ENCODE measurements around the gene SLC22A9. TPM values are rescaled to one million over a fixed set of nuclear protein-coding genes. Genes with fewer than 3 reads are reported as not detected.

Gene SLC22A9
- total and polyA plus RNA-seq, 7 donors = not detected

DNA sequence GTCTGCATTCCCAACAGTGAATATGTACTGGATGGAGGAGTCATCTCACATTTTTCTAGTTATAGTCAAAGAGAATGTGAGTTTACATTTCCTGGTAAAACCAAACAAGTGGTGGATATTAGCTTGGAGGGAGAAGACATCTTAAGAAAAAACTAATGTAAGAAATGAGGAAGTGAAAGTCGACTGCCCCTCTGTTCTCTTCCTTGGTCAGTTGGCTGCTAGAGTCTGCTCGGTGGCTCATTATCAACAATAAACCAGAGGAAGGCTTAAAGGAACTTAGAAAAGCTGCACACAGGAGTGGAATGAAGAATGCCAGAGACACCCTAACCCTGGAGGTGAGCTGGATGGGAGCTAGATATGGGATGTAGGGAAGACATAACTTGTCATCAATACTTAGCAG is 5.8 kb downstream of the SLC22A9 start:
- DNase-seq = no peak
- TF ChIP-seq EP300 (IDR thresholded peaks at IDR 0.05) (no peak), POLR2A (IDR thresholded peaks at IDR 0.05) (no peak), CTCF (IDR thresholded peaks at IDR 0.05) (no peak), POLR2AphosphoS5 (IDR thresholded peaks at IDR 0.05) (no peak)
- Histone ChIP-seq H3K4me1 (no peaks in the 10 kb centered on the region), H3K36me3 (no peaks in the 10 kb centered on the region), H3K27me3 (no peaks in the 10 kb centered on the region), H3K27ac (no peak overlapping the region), H3K9me3 (no peaks in the 10 kb centered on the region), H3K4me3 (no peak overlapping the region)
- intact Hi-C loops (cut with DNase I) = no loop called here
- WGBS, 2 donors = 35 to 50% methylated on average over 2 of the region's 2 CpGs

DNA sequence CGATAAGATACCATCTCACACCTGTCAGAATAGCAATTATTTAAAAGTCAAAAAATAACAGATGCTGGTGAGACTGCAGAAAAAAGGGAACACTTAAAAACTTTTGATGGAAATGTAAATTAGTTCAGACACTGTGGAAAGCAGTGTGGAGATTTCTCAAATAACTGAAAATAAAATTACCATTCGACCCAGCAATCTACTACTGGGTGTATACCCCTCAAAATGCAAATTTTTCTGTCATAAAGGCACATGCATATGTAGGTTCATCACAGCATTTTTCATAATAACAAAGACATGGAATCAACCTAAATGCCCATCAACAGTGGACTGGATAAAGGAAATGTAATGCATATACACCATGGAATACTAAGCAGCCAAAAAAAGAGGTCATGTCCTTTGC is 10.5 kb downstream of the SLC22A9 start:
- no peak overlapping the region for H3K27ac ChIP-seq
- H3K4me3 ChIP-seq = no peak overlapping the region
- H3K4me1 ChIP-seq = no peaks in the 10 kb centered on the region
- WGBS, 2 donors = 56 to 70% methylated on average over 2 of the region's 2 CpGs
- H3K9me3 ChIP-seq = no peaks in the 10 kb centered on the region
- DNase-seq = no peak
- H3K27me3 ChIP-seq = no peaks in the 10 kb centered on the region
- intact Hi-C loops (cut with DNase I) = no loop called here
- H3K36me3 ChIP-seq = no peaks in the 10 kb centered on the region
- TF ChIP-seq EP300 (IDR thresholded peaks at IDR 0.05) (no peak), POLR2AphosphoS5 (IDR thresholded peaks at IDR 0.05) (no peak), CTCF (IDR thresholded peaks at IDR 0.05) (no peak), POLR2A (IDR thresholded peaks at IDR 0.05) (no peak)

GRCh38 chr11:63395697-63396096 is 26.1 kb downstream of the SLC22A9 start:
- intact Hi-C loops (cut with DNase I) = no loop called here
- DNase-seq = no peak
- H3K27me3 ChIP-seq = peaks cover 0 to 3% (median 0%) of the 10 kb centered on the region in 3 donors
- no peaks in the 10 kb centered on the region for H3K9me3 ChIP-seq
- H3K36me3 ChIP-seq = no peaks in the 10 kb centered on the region
- H3K4me1 ChIP-seq = no peaks in the 10 kb centered on the region
- TF ChIP-seq POLR2AphosphoS5 (IDR thresholded peaks at IDR 0.05) = no peak
- no peak for TF ChIP-seq CTCF (IDR thresholded peaks at IDR 0.05)
- no peak for TF ChIP-seq POLR2A (IDR thresholded peaks at IDR 0.05)
- no peak overlapping the region for H3K27ac ChIP-seq
- H3K4me3 ChIP-seq = no peak overlapping the region
- WGBS, 2 donors = 77 to 88% methylated on average over 1 of the region's 1 CpG

DNA sequence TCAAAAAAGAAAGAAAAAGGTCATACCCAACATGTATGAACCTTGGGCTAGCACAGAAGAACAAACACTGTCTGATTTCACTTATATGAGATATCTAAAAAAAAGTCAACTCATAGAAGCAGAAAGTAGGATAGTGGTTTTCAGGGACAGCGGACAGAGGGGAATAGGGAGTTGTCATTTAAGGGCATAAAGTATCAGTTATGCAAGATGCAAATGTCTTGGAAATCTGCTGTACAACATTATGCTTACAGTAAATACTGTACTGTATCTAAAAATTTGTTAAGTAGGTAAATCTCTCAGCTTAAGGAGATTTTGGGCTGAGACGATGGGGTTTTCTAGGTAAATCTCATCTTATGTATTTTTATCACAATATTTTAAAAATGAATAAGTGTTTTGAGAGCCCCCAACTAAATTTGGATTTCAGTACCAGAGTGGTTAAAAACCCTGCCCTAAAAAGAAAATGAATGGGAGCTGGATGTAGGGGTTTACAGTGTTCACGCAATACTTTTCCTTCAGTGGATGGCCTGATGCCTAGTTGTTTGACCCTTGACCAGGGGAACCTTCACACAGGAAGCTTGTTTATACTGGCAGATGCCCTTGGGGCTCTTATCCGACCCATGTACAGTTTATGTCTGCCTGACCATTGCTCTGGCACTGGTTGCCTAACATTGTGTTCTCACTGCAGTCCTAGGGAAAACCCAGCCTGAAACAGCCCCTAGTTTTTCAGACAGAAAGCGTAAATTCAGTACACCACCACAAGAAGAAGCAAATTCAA is 34.8 kb downstream of the SLC22A9 start:
- no peak for DNase-seq
- H3K9me3 ChIP-seq = no peaks in the 10 kb centered on the region
- H3K27me3 ChIP-seq = peaks cover 0 to 5% (median 0%) of the 10 kb centered on the region in 3 donors
- intact Hi-C loops (cut with DNase I) = no loop called here
- H3K36me3 ChIP-seq = no peaks in the 10 kb centered on the region
- no peak for TF ChIP-seq POLR2AphosphoS5 (IDR thresholded peaks at IDR 0.05)
- H3K4me1 ChIP-seq = no peaks in the 10 kb centered on the region
- H3K4me3 ChIP-seq = no peak overlapping the region
- 71 to 77% methylated on average over 5 of the region's 5 CpGs for WGBS, 2 donors
- no peak overlapping the region for H3K27ac ChIP-seq

GRCh38 chr11:63405114-63405513 is 35.5 kb downstream of the SLC22A9 start:
- Histone ChIP-seq H3K36me3 (no peaks in the 10 kb centered on the region), H3K27ac (no peak overlapping the region), H3K9me3 (no peaks in the 10 kb centered on the region), H3K4me3 (no peak overlapping the region), H3K4me1 (no peaks in the 10 kb centered on the region), H3K27me3 (peaks cover 0 to 5% (median 0%) of the 10 kb centered on the region in 3 donors)
- DNase-seq = no peak
- intact Hi-C loops (cut with DNase I) = no loop called here
- TF ChIP-seq EP300 (IDR thresholded peaks at IDR 0.05) (no peak), POLR2AphosphoS5 (IDR thresholded peaks at IDR 0.05) (no peak), CTCF (IDR thresholded peaks at IDR 0.05) (no peak), POLR2A (IDR thresholded peaks at IDR 0.05) (no peak)
- 58 to 75% methylated on average over 3 of the region's 3 CpGs for WGBS, 2 donors

Measured in sigmoid colon (tissue), 7 donors.